Activated T-cell treated with anti-CD3 and anti-CD28 coated beads, Interleukin-2, amount 50 U/mL, for 24 hours (primary cell): ENCODE measurements around the gene TRABD.
A peak's percentile ranks its signal among the peaks of the same experiment; 100 is the strongest.
"Not testable (repeated sequence)": the region's sequence is repeated elsewhere in the genome, so short reads cannot be mapped to it uniquely, and the experiment has no call there.

Source experiments
- DNase-seq: peaks from one replicate; pipeline ENCODE4 v3.0.0-alpha.2; 2020
- H3K27ac Mint-ChIP-seq: 2 replicates; pipeline ENCODE4 v1.8.0; 2020; ENCODE audit warnings: mild to moderate bottlenecking, mixed read lengths
- H3K27me3 Mint-ChIP-seq: 2 replicates; pipeline ENCODE4 v1.8.0; 2020; ENCODE audit warnings: mixed read lengths
- H3K36me3 Mint-ChIP-seq: 2 replicates; pipeline ENCODE4 v1.8.0; 2020; ENCODE audit warnings: low read depth, mixed read lengths
- H3K4me1 Mint-ChIP-seq: 2 replicates; pipeline ENCODE4 v1.8.0; 2020; ENCODE audit warnings: low read depth, mixed read lengths
- H3K4me3 Mint-ChIP-seq: 2 replicates; pipeline ENCODE4 v1.8.0; 2020; ENCODE audit warnings: mild to moderate bottlenecking, moderate library complexity, mixed read lengths
- H3K9me3 Mint-ChIP-seq: 2 replicates; pipeline ENCODE4 v1.8.0; 2020; ENCODE audit warnings: mixed read lengths

TRABD gene

DNA sequence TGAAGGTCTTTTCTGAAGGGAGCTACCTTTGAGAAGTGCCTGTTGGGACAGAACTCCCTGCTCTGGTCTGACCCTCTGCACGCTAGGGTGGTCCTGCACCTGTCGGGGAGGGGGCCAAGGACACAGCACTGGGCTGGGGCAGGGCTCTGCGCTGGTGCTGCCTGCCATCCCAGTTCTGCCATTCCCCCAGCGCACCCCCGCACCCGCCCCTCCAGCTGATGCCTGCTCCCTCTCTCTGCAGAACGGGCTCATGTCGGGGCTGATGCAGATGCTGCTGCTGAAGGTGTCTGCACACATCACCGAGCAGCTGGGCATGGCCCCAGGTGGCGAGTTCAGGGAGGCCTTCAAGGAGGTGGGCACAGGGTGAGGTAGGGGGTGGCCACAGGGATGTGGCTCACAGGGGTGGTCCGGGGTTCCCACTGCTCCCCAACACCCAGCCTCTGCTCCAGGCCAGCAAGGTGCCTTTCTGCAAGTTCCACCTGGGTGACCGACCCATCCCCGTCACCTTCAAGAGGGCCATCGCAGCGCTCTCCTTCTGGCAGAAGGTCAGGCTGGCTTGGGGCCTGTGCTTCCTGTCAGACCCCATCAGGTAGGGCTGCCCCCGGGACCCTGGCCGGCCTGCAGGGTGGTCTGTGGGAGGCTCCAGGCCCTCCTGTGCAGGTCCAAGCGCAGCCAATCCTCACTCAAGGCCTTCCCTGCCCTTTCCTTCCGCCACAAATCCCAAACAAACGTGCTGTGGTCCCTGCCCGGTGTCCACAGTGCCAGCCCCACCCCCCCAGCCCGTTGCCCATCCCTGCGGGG is 11.5 kb downstream of the TRABD start:
- Mint-ChIP-seq H3K4me3 (no peak overlapping the region), H3K27ac (peak overlapping the region; percentile 40), H3K36me3 (peaks cover 65% of the 10 kb centered on the region)

GRCh38 chr22:50197856-50198623 is 12.3 kb downstream of the TRABD start:
- DNase-seq = no peak
- peaks cover 62% of the 10 kb centered on the region for H3K36me3 Mint-ChIP-seq
- H3K4me3 Mint-ChIP-seq = no peak overlapping the region
- no peak overlapping the region for H3K27ac Mint-ChIP-seq
- no peaks in the 10 kb centered on the region for H3K27me3 Mint-ChIP-seq
- no peaks in the 10 kb centered on the region for H3K9me3 Mint-ChIP-seq
- H3K4me1 Mint-ChIP-seq = peaks cover 19% of the 10 kb centered on the region

More for the DNA sequence above, 11.5 kb downstream of the TRABD start:
- Mint-ChIP-seq H3K9me3 (no peaks in the 10 kb centered on the region), H3K4me1 (peaks cover 23% of the 10 kb centered on the region), H3K27me3 (no peaks in the 10 kb centered on the region)
- no peak for DNase-seq

- Mint-ChIP-seq H3K27ac (no peak overlapping the region), H3K4me3 (no peak overlapping the region), H3K9me3 (no peaks in the 10 kb centered on the region), H3K4me1 (peaks cover 24% of the 10 kb centered on the region), H3K36me3 (peaks cover 63% of the 10 kb centered on the region), H3K27me3 (no peaks in the 10 kb centered on the region)
- no peak for DNase-seq
These were observed 12.9 kb downstream of the TRABD start for GRCh38 chr22:50198624-50199017.

DNA sequence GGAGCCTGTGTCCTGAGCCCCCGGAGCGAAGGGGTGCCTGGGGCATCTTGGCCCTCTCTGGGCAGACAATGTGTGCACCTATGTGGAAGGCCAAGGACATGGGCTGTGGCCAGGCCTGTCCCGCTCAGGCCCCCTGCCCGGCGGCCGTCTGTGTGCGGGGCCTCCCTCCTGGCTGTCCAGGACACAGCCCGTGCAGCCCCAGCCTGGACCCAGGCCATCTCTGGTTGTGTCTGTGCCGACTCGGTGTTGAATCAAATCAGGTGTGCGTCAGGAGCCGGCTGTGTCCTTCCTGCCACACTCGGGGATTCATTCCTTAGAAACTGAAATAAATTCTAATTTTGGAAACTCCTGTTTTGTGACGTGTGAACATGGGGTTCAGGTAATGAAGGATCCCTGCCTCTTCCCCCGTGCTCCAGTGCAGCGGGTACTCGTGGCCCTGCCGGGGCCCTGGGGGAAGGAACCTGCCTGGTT is 13.6 kb downstream of the TRABD start:
- Mint-ChIP-seq H3K27ac (peak overlapping the region; percentile 72), H3K4me3 (peak overlapping the region; percentile 73), H3K4me1 (peaks cover 29% of the 10 kb centered on the region), H3K9me3 (no peaks in the 10 kb centered on the region), H3K36me3 (peaks cover 63% of the 10 kb centered on the region), H3K27me3 (no peaks in the 10 kb centered on the region)
- no peak for DNase-seq

- DNase-seq = peak; percentile 51
- Mint-ChIP-seq H3K4me1 (peaks cover 35% of the 10 kb centered on the region), H3K27me3 (no peaks in the 10 kb centered on the region), H3K4me3 (peak overlapping the region; percentile 73), H3K9me3 (no peaks in the 10 kb centered on the region), H3K27ac (peak overlapping the region; percentile 72), H3K36me3 (peaks cover 64% of the 10 kb centered on the region)
These were observed 14.2 kb downstream of the TRABD start for GRCh38 chr22:50199829-50200460.

- Mint-ChIP-seq H3K4me1 (peaks cover 37% of the 10 kb centered on the region), H3K27ac (peak within 1 kb of the TSS; percentile 84), H3K9me3 (no peaks in the 10 kb centered on the region)
These were observed 14.9 kb downstream of the TRABD start, which contains the start of gene SELENOO for GRCh38 chr22:50200461-50201190. Gene SELENOO (plus strand): TSS chr22:50201011. CDS start chr22:50201037, 26 bp downstream.

DNA sequence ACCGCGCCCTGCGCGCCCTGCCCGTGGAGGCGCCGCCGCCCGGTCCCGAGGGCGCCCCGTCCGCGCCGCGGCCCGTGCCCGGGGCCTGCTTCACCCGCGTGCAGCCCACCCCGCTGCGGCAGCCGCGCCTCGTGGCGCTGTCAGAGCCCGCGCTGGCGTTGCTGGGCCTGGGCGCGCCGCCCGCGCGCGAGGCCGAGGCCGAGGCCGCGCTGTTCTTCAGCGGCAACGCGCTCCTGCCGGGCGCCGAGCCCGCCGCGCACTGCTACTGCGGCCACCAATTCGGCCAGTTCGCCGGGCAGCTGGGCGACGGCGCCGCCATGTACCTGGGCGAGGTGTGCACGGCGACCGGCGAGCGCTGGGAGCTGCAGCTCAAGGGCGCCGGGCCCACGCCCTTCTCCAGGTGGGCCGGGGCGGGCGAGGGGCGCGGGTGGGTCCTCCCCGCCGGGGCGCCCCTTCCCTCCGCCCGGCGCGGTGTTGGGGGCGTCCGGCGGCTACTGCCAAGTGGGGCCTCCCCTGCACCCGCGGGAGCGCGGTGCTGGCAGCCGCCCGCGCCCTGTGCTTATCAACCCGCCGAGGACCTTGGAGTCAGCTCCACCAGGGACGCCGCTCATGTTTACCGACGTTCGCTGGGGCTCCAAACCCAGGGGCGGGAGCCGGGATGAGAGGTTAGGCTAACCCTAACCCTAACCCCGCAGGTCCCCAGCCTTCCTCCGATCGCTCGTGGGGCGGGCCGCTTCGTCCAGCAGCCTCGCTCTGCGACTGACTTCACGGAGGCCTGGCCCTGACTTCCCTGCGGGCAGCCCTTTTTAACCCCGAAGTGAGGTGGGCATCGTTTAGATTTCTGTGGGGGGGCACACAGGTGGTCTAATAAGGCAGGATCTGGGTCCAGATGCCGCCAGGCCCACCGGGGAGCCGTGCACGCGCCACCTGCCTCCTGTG is 15.7 kb downstream of the TRABD start:
- Mint-ChIP-seq H3K4me1 (peaks cover 38% of the 10 kb centered on the region), H3K36me3 (peaks cover 59% of the 10 kb centered on the region), H3K9me3 (no peaks in the 10 kb centered on the region), H3K27ac (peak overlapping the region; percentile 84), H3K4me3 (peak overlapping the region; percentile 86), H3K27me3 (no peaks in the 10 kb centered on the region)
- peak; percentile 54 for DNase-seq

More at GRCh38 chr22:50200461-50201190, 14.9 kb downstream of the TRABD start, which contains the start of gene SELENOO:
- Mint-ChIP-seq H3K36me3 (peaks cover 62% of the 10 kb centered on the region), H3K4me3 (peak within 1 kb of the TSS; percentile 86), H3K27me3 (no peaks in the 10 kb centered on the region)
- DNase-seq = peak; percentile 92

DNA sequence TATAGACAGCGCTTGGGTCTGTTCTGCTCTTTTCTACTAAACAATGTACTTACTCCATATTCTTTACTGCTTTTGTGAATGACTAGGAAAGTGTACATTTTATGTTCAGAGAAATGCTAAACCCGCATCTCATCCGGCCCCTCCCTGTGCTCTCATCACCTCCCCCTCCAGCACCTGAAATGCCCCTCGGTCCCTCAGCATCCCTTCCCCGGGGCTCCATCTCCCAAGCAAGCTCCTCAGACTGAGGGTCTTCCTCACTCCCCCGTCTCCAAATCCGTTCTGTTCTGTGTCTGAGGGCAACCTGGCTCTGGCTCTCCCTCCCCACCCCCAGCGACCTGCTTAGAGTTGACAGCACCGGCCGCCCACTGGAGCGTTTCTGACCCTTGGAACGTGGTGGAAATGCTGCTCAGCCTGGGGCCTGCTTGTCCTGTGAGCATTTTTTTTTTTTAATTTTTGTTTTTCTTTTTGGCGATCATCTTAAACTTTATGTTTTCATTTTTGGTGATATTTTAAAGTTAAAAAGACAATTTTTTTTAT is 16.5 kb downstream of the TRABD start:
- DNase-seq = no peak
- H3K4me1 Mint-ChIP-seq = peaks cover 39% of the 10 kb centered on the region
- H3K4me3 Mint-ChIP-seq = peak overlapping the region; percentile 86
- peak overlapping the region; percentile 84 for H3K27ac Mint-ChIP-seq
- peaks cover 62% of the 10 kb centered on the region for H3K36me3 Mint-ChIP-seq
- no peaks in the 10 kb centered on the region for H3K27me3 Mint-ChIP-seq
- H3K9me3 Mint-ChIP-seq = no peaks in the 10 kb centered on the region

- Mint-ChIP-seq H3K27ac (peak overlapping the region; percentile 5), H3K4me1 (peaks cover 39% of the 10 kb centered on the region), H3K9me3 (no peaks in the 10 kb centered on the region), H3K27me3 (no peaks in the 10 kb centered on the region), H3K4me3 (no peak overlapping the region), H3K36me3 (peaks cover 65% of the 10 kb centered on the region)
- DNase-seq = no peak
These were observed 17.6 kb downstream of the TRABD start for GRCh38 chr22:50203288-50203687.

GRCh38 chr22:50204571-50204970 is 18.9 kb downstream of the TRABD start:
- no peak for DNase-seq
- H3K4me3 Mint-ChIP-seq = no peak overlapping the region
- H3K36me3 Mint-ChIP-seq = peaks cover 63% of the 10 kb centered on the region
- H3K27me3 Mint-ChIP-seq = no peaks in the 10 kb centered on the region
- peaks cover 36% of the 10 kb centered on the region for H3K4me1 Mint-ChIP-seq
- no peaks in the 10 kb centered on the region for H3K9me3 Mint-ChIP-seq
- no peak overlapping the region for H3K27ac Mint-ChIP-seq

- not testable (repeated sequence) for DNase-seq, H3K4me3 Mint-ChIP-seq, H3K9me3 Mint-ChIP-seq, H3K27ac Mint-ChIP-seq, H3K27me3 Mint-ChIP-seq
- Mint-ChIP-seq H3K36me3 (peaks cover 66% of the 10 kb centered on the region), H3K4me1 (peaks cover 35% of the 10 kb centered on the region)
These were observed 19.3 kb downstream of the TRABD start for GRCh38 chr22:50204998-50205397.

- Mint-ChIP-seq H3K9me3 (no peaks in the 10 kb centered on the region), H3K4me1 (peaks cover 35% of the 10 kb centered on the region), H3K27me3 (no peaks in the 10 kb centered on the region), H3K27ac (peak overlapping the region; percentile 44), H3K36me3 (peaks cover 76% of the 10 kb centered on the region), H3K4me3 (no peak overlapping the region)
- no peak for DNase-seq
These were observed 20.3 kb downstream of the TRABD start for GRCh38 chr22:50205781-50206569.
